ENCODE data around the gene METTL17. TPM values are rescaled to one million over a fixed set of nuclear protein-coding genes. Genes with fewer than 3 reads are reported as not detected.
"Not testable (repeated sequence)": the region's sequence is repeated elsewhere in the genome, so short reads cannot be mapped to it uniquely, and the experiment has no call there.

The METTL17 gene
- total RNA-seq, 3 donors from 2014 or later = 99.4 to 110 (median 105) TPM

DNA sequence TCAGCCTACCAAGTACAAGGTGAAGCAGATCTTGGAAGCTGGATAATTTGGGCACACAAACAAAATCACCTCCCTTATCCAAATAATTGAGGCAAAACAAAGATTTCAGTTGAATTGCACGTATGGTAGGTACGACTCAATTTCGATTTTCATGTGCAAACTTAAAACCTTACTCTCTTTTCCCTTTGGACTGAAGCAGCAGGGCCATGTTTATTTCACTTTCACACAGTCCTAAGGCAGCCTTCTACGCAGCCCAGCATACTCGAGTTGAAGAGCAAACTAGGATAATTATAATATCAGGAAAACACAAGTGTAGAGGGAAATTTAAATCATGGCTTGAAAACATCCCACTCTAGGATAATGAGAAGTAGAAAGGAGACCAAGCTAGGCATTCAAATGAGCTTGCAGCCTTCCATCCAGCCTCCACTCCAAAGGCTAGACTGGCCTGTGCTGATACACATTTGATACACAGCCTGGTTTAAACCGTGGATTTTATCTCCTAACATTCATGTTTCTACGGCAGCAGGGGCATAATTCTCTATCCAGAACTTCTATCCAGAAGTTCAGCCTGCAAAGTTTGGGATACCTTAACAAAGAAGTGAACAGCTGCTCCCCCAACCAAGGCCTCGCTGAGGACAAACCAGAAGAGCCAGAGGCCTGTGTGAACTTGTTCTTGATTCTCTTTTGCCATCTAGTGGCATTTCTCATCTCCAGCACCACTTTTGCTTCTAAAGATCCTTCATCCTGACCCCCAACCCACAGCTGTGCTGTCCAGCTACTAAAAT lies 50.0 kb downstream of the METTL17 start:
- H3K9me3 Mint-ChIP-seq = no peaks in the 10 kb centered on the region
- H3K27me3 Mint-ChIP-seq (ENCODE audit: low read depth) = peaks cover 3% of the 10 kb centered on the region
- DNase-seq (no peak), ATAC-seq (peak; percentile 56 to 59)
- no peaks in the 10 kb centered on the region for H3K36me3 Mint-ChIP-seq (ENCODE audit: insufficient read depth)
- peaks cover 9% of the 10 kb centered on the region for H3K4me1 Mint-ChIP-seq (ENCODE audit: low read depth)
- no peak overlapping the region for H3K4me3 Mint-ChIP-seq

- DNase-seq (no peak), ATAC-seq (no peak)
- peaks cover 12% of the 10 kb centered on the region for H3K4me1 Mint-ChIP-seq (ENCODE audit: low read depth)
- H3K9me3 Mint-ChIP-seq = no peaks in the 10 kb centered on the region
- peaks cover 5% of the 10 kb centered on the region for H3K27me3 Mint-ChIP-seq (ENCODE audit: low read depth)
- no peaks in the 10 kb centered on the region for H3K36me3 Mint-ChIP-seq (ENCODE audit: insufficient read depth)
- H3K4me3 Mint-ChIP-seq = no peak overlapping the region
Observed at GRCh38 chr14:21040370-21040925, 50.7 kb downstream of the METTL17 start.

GRCh38 chr14:21040941-21041340 lies 51.2 kb downstream of the METTL17 start:
- H3K36me3 Mint-ChIP-seq (ENCODE audit: insufficient read depth); DNase-seq; H3K9me3 Mint-ChIP-seq; H3K27me3 Mint-ChIP-seq (ENCODE audit: low read depth); H3K4me3 Mint-ChIP-seq; ATAC-seq: not testable (repeated sequence)
- H3K4me1 Mint-ChIP-seq (ENCODE audit: low read depth) = peaks cover 12% of the 10 kb centered on the region

DNA sequence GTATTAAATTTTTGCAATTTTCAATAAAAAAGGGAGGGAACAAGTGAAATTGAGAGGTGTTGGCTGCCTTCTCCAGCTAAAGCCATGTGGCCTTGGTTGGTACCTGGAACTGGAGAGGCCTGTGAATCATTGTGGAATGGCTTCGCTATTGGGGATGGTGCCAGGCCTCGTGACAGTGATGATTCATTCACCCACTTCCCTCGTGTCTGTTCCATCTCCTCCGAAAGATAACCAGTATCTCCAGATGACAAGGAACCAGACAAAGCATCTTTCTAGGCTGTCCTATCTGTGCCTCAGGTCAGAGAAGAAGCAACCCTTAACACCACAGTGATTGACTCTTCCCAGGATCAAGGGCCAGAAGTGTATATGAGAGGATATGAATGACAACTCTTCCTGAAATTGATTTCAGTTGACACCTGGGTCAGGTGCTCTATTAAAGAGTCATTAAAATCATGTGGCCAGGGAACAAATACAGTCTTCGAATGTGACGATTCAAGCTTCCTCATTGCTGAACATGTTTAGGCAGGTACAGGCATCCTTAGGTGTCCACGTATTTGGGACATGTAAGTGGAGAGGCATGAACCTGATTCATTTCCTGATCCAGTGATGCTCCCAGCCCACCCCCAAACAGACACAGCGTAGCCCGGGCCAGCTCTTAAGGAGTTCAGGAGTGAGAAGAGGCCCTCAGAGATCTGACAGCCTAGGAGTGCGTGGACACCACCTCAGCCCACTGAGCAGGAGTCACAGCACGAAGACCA lies 52.1 kb downstream of the METTL17 start, which contains the start of gene RNASE7:
Gene RNASE7, plus strand, starts transcription at position 687 of the 758 bp plus-strand sequence. CDS start 631 bp downstream, outside the sequence.
- ATAC-seq (no peak), DNase-seq (no peak)
- no peaks in the 10 kb centered on the region for H3K36me3 Mint-ChIP-seq (ENCODE audit: insufficient read depth)
- H3K4me3 Mint-ChIP-seq = no peak within 1 kb of the TSS
- H3K27me3 Mint-ChIP-seq (ENCODE audit: low read depth) = peaks cover 5% of the 10 kb centered on the region
- no peaks in the 10 kb centered on the region for H3K9me3 Mint-ChIP-seq
- H3K4me1 Mint-ChIP-seq (ENCODE audit: low read depth) = peaks cover 12% of the 10 kb centered on the region

GRCh38 chr14:21042918-21043317 lies 53.1 kb downstream of the METTL17 start:
- Mint-ChIP-seq H3K4me1 (ENCODE audit: low read depth) (peaks cover 12% of the 10 kb centered on the region), H3K36me3 (ENCODE audit: insufficient read depth) (no peaks in the 10 kb centered on the region), H3K4me3 (no peak overlapping the region), H3K9me3 (no peaks in the 10 kb centered on the region), H3K27me3 (ENCODE audit: low read depth) (peaks cover 5% of the 10 kb centered on the region)
- DNase-seq (no peak), ATAC-seq (no peak)

DNA sequence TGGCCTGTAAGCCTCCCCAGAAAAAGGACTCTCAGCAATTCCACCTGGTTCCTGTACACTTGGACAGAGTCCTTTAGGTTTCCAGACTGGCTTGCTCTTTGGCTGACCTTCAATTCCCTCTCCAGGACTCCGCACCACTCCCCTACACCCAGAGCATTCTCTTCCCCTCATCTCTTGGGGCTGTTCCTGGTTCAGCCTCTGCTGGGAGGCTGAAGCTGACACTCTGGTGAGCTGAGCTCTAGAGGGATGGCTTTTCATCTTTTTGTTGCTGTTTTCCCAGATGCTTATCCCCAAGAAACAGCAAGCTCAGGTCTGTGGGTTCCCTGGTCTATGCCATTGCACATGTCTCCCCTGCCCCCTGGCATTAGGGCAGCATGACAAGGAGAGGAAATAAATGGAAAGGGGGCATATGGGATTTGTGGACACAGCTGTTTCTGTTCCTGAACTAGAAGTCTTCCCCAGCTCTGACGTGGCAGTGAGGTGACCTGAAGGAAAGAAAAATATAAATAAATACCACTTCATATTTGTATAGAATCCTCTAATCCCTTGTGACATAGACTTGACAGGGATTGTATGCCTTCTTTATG lies 53.7 kb downstream of the METTL17 start:
- H3K9me3 Mint-ChIP-seq = no peaks in the 10 kb centered on the region
- peaks cover 7% of the 10 kb centered on the region for H3K27me3 Mint-ChIP-seq (ENCODE audit: low read depth)
- DNase-seq (no peak), ATAC-seq (no peak)
- no peak overlapping the region for H3K4me3 Mint-ChIP-seq
- peaks cover 12% of the 10 kb centered on the region for H3K4me1 Mint-ChIP-seq (ENCODE audit: low read depth)
- no peaks in the 10 kb centered on the region for H3K36me3 Mint-ChIP-seq (ENCODE audit: insufficient read depth)

- DNase-seq (no peak), ATAC-seq (no peak)
- no peaks in the 10 kb centered on the region for H3K36me3 Mint-ChIP-seq (ENCODE audit: insufficient read depth)
- peaks cover 9% of the 10 kb centered on the region for H3K27me3 Mint-ChIP-seq (ENCODE audit: low read depth)
- H3K4me1 Mint-ChIP-seq (ENCODE audit: low read depth) = peaks cover 12% of the 10 kb centered on the region
- H3K9me3 Mint-ChIP-seq = no peaks in the 10 kb centered on the region
- no peak overlapping the region for H3K4me3 Mint-ChIP-seq
Observed at GRCh38 chr14:21043974-21044618, 54.3 kb downstream of the METTL17 start.

Other genes starting within 250 kb of the METTL17 start
- gene EDDM3A, start 244.1 kb upstream of the METTL17 start, total RNA-seq = not detected
- not detected for gene EDDM3B, start 221.6 kb upstream of the METTL17 start, total RNA-seq
- gene RNASE6, start 208.7 kb upstream of the METTL17 start, total RNA-seq = under 1 TPM in 2 of 3 donors, not detected in 1; 0.18 to 0.43 TPM
- gene RNASE1, start 187.1 kb upstream of the METTL17 start, total RNA-seq = under 1 TPM; 0.40 to 0.78 (median 0.63) TPM
- gene RNASE3, start 98.6 kb upstream of the METTL17 start, total RNA-seq = not detected
- gene RNASE2, start 34.5 kb upstream of the METTL17 start, total RNA-seq = not detected
- gene SLC39A2, start 9.3 kb downstream of the METTL17 start, total RNA-seq = under 1 TPM in 1 of 3 donors, not detected in 2; 0.53 TPM
- gene NDRG2, start 35.1 kb downstream of the METTL17 start, total RNA-seq = 1 to 10 TPM; 2.8 to 5.3 (median 3.5) TPM
- gene TPPP2, start 40.2 kb downstream of the METTL17 start, total RNA-seq = not detected
- gene RNASE13, start 44.8 kb downstream of the METTL17 start, total RNA-seq = not detected
- not detected for gene RNASE7, start 52.4 kb downstream of the METTL17 start, total RNA-seq
- not detected for gene RNASE8, start 67.8 kb downstream of the METTL17 start, total RNA-seq
- under 1 TPM; 0.11 to 0.35 (median 0.23) TPM for gene ARHGEF40, start 80.3 kb downstream of the METTL17 start, total RNA-seq
- gene ZNF219, start 108.7 kb downstream of the METTL17 start, total RNA-seq = 1 to 10 TPM; 5.5 to 7.0 (median 6.5) TPM
- not detected for gene TMEM253, start 111.1 kb downstream of the METTL17 start, total RNA-seq
- not detected for gene OR5AU1, start 166.1 kb downstream of the METTL17 start, total RNA-seq

Measured in activated T-cell treated with anti-CD3 and anti-CD28 coated beads, Interleukin-2, amount 50 U/mL, for 4 hours (primary cell).